DOHH2 (cell line): ENCODE data around the gene CAMSAP2.

Experiments
- H3F3A ChIP-seq: fragments of 200-600 bp; sonication (generic), shearing (Covaris generic); 2 replicates; pipeline ENCODE4 v1.6.0; 2016; ENCODE audit warnings: antibody characterized with exemption, mild to moderate bottlenecking; ENCODE audit not compliant: control insufficient read depth, insufficient read depth
- H3K27ac ChIP-seq: fragments of 200-600 bp; sonication (generic); 2 replicates; pipeline ENCODE4 v1.5.1; 2014; ENCODE audit warnings: low read depth, mild to moderate bottlenecking, low read length, moderate library complexity
- H3K27me3 ChIP-seq: fragments of 200-600 bp; sonication (generic); 2 replicates; pipeline ENCODE4 v1.6.1; 2014; ENCODE audit warnings: mild to moderate bottlenecking, low read length, mixed read lengths; ENCODE audit not compliant: control insufficient read depth
- H3K36me3 ChIP-seq: fragments of 200-600 bp; sonication (generic); 2 replicates; pipeline ENCODE4 v1.6.1; 2014; ENCODE audit warnings: mild to moderate bottlenecking, low read length, moderate library complexity, mixed read lengths; ENCODE audit not compliant: control insufficient read depth
- H3K4me1 ChIP-seq: fragments of 200-600 bp; sonication (generic); 2 replicates; pipeline ENCODE4 v1.6.1; 2014; ENCODE audit warnings: mild to moderate bottlenecking, low read length, mixed read lengths; ENCODE audit not compliant: control insufficient read depth
- H3K4me2 ChIP-seq: fragments of 200-600 bp; sonication (generic); 2 replicates; pipeline ENCODE4 v1.6.0; 2014; ENCODE audit warnings: mild to moderate bottlenecking, low read length, moderate library complexity
- H3K4me3 ChIP-seq: fragments of 200-600 bp; sonication (generic); 2 replicates; pipeline ENCODE4 v1.5.1; 2014; ENCODE audit warnings: mild to moderate bottlenecking, low read length, mixed read lengths
- H3K79me2 ChIP-seq: fragments of 200-600 bp; sonication (generic); 2 replicates; pipeline ENCODE4 v1.6.1; 2014; ENCODE audit warnings: mild to moderate bottlenecking, low read length, mixed read lengths; ENCODE audit not compliant: control insufficient read depth
- H3K9me2 ChIP-seq: fragments of 200-600 bp; sonication (generic); replicated peaks from 2 replicates; pipeline ENCODE4 v1.6.1; 2014; ENCODE audit warnings: mild to moderate bottlenecking, low read length, mixed read lengths; ENCODE audit not compliant: control insufficient read depth
- H3K9me3 ChIP-seq: fragments of 200-600 bp; sonication (generic); 2 replicates; pipeline ENCODE4 v1.6.1; 2014; ENCODE audit warnings: antibody characterized with exemption, low read length, mixed read lengths; ENCODE audit not compliant: control insufficient read depth, insufficient read depth
- H4K20me1 ChIP-seq: fragments of 200-600 bp; sonication (generic); 2 replicates; pipeline ENCODE4 v1.6.0; 2014; ENCODE audit warnings: low read depth, mild to moderate bottlenecking, antibody characterized with exemption, low read length, moderate library complexity; ENCODE audit not compliant: control insufficient read depth, insufficient read depth
- EZH2phosphoT487 ChIP-seq: fragments of 200-600 bp; sonication (generic); IDR thresholded peaks from 2 replicates; pipeline ENCODE4 v1.6.1; 2017; ENCODE audit warnings: borderline replicate concordance, mild to moderate bottlenecking, antibody characterized with exemption, low read length, moderate library complexity, mixed read lengths
- TF ChIP-seq, protein P1 (sequence below): fragments of 200-600 bp; sonication (generic); IDR thresholded peaks from one replicate; pipeline ENCODE4 v1.5.1; 2014; ENCODE audit warnings: antibody characterized with exemption, mild to moderate bottlenecking, low read depth, low read length; ENCODE audit not compliant: poor library complexity, severe bottlenecking

The CAMSAP2 gene

DNA sequence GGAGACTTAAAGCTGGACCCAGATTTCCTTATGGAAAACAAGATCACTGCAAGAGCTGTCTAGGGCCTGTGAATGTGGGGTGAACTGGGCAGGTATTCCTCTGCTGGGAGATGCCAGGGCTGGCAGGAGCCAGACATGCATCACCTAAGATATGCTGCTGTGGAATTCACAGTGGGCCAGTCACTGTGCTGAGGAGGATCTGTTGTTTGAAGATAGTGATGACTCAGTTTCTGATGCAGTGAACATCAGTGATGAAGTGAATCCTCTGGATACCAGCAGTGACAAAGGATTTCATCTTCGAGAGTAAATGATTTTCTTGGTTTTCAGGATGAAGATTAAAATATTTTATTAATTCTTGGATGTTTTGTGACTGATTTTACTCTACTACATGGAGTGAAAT lies 29.9 kb upstream of the CAMSAP2 start:
- H3K27me3 ChIP-seq: no peaks in the 10 kb centered on the region
- no peak for TF ChIP-seq EZH2phosphoT487
- TF ChIP-seq, protein P1, sequence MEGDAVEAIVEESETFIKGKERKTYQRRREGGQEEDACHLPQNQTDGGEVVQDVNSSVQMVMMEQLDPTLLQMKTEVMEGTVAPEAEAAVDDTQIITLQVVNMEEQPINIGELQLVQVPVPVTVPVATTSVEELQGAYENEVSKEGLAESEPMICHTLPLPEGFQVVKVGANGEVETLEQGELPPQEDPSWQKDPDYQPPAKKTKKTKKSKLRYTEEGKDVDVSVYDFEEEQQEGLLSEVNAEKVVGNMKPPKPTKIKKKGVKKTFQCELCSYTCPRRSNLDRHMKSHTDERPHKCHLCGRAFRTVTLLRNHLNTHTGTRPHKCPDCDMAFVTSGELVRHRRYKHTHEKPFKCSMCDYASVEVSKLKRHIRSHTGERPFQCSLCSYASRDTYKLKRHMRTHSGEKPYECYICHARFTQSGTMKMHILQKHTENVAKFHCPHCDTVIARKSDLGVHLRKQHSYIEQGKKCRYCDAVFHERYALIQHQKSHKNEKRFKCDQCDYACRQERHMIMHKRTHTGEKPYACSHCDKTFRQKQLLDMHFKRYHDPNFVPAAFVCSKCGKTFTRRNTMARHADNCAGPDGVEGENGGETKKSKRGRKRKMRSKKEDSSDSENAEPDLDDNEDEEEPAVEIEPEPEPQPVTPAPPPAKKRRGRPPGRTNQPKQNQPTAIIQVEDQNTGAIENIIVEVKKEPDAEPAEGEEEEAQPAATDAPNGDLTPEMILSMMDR: no peak

DNA sequence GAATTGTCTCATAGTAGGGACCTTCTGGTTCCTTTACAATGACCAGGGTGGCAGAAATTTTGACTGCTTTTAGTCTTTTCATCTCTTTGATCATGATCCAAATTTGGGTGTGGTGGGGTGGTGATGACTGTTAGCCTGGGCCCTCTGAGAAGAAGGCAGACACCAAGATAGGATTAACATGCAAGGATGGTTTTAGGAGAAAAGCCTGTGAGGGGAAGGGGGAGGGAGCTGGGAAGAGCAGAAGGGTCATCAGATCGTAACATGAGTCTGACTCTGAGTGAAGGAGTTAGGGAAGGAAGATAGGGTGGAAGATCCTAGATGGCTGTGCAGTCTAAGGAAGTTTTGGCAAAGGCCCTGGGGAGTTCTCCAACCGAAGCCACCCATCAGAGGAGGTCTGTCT lies 28.5 kb upstream of the CAMSAP2 start:
- Histone ChIP-seq H3K79me2 (no peaks in the 10 kb centered on the region), H3K9me2 (no peaks in the 10 kb centered on the region), H3K27me3 (no peaks in the 10 kb centered on the region; the same call in 1 of the 2 replicates), H3K27ac (no peak overlapping the region), H3F3A (no peaks in the 10 kb centered on the region), H3K9me3 (no peaks in the 10 kb centered on the region), H3K36me3 (no peaks in the 10 kb centered on the region), H3K4me2 (no peak overlapping the region), H3K4me3 (no peak overlapping the region), H4K20me1 (no peaks in the 10 kb centered on the region), H3K4me1 (no peaks in the 10 kb centered on the region)
- TF ChIP-seq, protein P1: no peak
- no peak for TF ChIP-seq EZH2phosphoT487

More for the DNA sequence above, 29.9 kb upstream of the CAMSAP2 start:
- Histone ChIP-seq H3K36me3 (no peaks in the 10 kb centered on the region), H3K9me3 (no peaks in the 10 kb centered on the region), H3F3A (no peaks in the 10 kb centered on the region), H3K27ac (no peak overlapping the region), H4K20me1 (no peaks in the 10 kb centered on the region), H3K4me3 (no peak overlapping the region), H3K4me2 (no peak overlapping the region), H3K9me2 (no peaks in the 10 kb centered on the region), H3K4me1 (no peaks in the 10 kb centered on the region), H3K79me2 (no peaks in the 10 kb centered on the region)

DNA sequence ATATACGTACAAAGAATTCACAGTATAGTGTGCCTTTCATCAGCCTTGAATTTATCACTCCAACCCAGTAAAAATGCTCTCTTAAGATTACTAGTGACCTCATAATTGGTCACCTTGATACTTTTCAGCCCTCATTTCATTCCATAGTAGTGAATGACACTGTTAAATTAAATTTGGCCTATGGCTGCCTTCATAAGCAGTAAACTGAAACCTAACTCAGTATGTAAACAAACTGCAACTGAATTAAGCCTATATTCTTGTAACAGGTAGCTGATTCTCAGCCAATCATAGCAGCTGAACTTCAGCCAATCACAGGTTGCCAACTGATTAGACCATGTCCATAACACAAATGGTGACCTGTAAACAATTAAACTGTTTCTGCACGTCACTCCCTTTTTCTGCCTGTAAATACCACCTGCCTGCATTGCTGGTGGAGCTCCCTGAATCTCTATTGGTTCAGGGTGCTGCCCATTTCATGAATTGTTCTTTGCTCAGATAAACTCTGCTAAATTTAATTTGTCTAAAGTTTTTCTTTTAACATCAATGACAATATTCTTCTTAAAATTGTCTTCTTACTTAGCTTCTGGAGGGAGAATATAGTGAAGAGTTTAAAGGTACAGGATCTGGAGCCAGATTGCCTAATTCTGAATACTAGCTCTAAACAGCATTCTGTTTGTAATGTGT lies 24.0 kb upstream of the CAMSAP2 start:
- no peaks in the 10 kb centered on the region for H3K9me3 ChIP-seq
- no peaks in the 10 kb centered on the region for H3K79me2 ChIP-seq
- no peak overlapping the region for H3K27ac ChIP-seq
- TF ChIP-seq, protein P1: no peak
- no peak for TF ChIP-seq EZH2phosphoT487
- H3F3A ChIP-seq: no peaks in the 10 kb centered on the region
- H3K27me3 ChIP-seq: peaks cover 9% of the 10 kb centered on the region
- H3K9me2 ChIP-seq: no peaks in the 10 kb centered on the region
- no peaks in the 10 kb centered on the region for H3K4me1 ChIP-seq
- no peak overlapping the region for H3K4me2 ChIP-seq
- H4K20me1 ChIP-seq: no peaks in the 10 kb centered on the region
- no peaks in the 10 kb centered on the region for H3K36me3 ChIP-seq
- H3K4me3 ChIP-seq: no peak overlapping the region
